Thoracic aorta (tissue), 2 donors: ENCODE measurements around the gene AMT. TPM values are rescaled to one million over a fixed set of nuclear protein-coding genes. Genes with fewer than 3 reads are reported as not detected.

Experiments used
- ATAC-seq: fragments of 150-250 bp; one replicate; pipeline ENCODE4 v1.8.0; 2017; ENCODE audit warnings: low read depth; ENCODE audit not compliant: insufficient number of reproducible peaks, low FRiP score
- DNase-seq: peaks from one replicate; pipeline ENCODE4 v3.0.0-alpha.2; 2020; ENCODE audit warnings: low spot score
- H3K27ac ChIP-seq, 2 donors: fragments of 200-600 bp; sonication (generic); 1 replicate in 1 of 2; 2 replicates in 1 of 2; pipeline ENCODE4 v1.5.1; 2016; ENCODE audit warnings: mild to moderate bottlenecking in 2 of 2, moderate library complexity in 2 of 2
- H3K27me3 ChIP-seq: fragments of 200-600 bp; sonication (generic); replicated peaks from 2 replicates; pipeline ENCODE4 v1.6.0; 2016; ENCODE audit warnings: mild to moderate bottlenecking; ENCODE audit not compliant: insufficient read depth
- H3K36me3 ChIP-seq: fragments of 200-600 bp; sonication (generic); one replicate; pipeline ENCODE4 v1.5.1; 2016
- H3K4me1 ChIP-seq, 2 donors: fragments of 200-600 bp; sonication (generic); 1 replicate in 1 of 2; 2 replicates in 1 of 2; pipeline versions ENCODE4 v1.5.1 to v1.6.0; 2016; ENCODE audit warnings: low read depth in 2 of 2, mild to moderate bottlenecking in 1 of 2; ENCODE audit not compliant: control insufficient read depth in 1 of 2
- H3K4me3 ChIP-seq: fragments of 200-600 bp; sonication (generic); 2 replicates; pipeline ENCODE4 v1.5.1; 2016; ENCODE audit warnings: mild to moderate bottlenecking
- H3K9me3 ChIP-seq: fragments of 200-600 bp; sonication (generic); 2 replicates; pipeline ENCODE4 v1.5.1; 2016
- total RNA-seq, 2 donors: library from RNA; depleted of rRNA; stranded (reverse); fragments of >200 nt; gene quantifications; one replicate each; pipeline versions ENCODE4 v1.1.0 to v1.2.3, GENCODE V29; 2016
- TF ChIP-seq, protein P1 (sequence below): fragments of 200-600 bp; sonication (generic); IDR thresholded peaks from one replicate; pipeline ENCODE4 v1.5.1; 2019; ENCODE audit warnings: antibody characterized with exemption

The AMT gene
- total RNA-seq, 2 donors from 2014 or later: 7.0 to 7.2 TPM

- Histone ChIP-seq H3K9me3 (no peaks in the 10 kb centered on the region), H3K27ac (peak overlapping the region in 1 of 2 donors; percentile 7), H3K27me3 (no peaks in the 10 kb centered on the region), H3K36me3 (peaks cover 44% of the 10 kb centered on the region), H3K4me3 (no peak overlapping the region), H3K4me1 (peaks cover 2 to 8% of the 10 kb centered on the region in 2 donors)
- ATAC-seq (no peak), DNase-seq (no peak)
- TF ChIP-seq, protein P1, sequence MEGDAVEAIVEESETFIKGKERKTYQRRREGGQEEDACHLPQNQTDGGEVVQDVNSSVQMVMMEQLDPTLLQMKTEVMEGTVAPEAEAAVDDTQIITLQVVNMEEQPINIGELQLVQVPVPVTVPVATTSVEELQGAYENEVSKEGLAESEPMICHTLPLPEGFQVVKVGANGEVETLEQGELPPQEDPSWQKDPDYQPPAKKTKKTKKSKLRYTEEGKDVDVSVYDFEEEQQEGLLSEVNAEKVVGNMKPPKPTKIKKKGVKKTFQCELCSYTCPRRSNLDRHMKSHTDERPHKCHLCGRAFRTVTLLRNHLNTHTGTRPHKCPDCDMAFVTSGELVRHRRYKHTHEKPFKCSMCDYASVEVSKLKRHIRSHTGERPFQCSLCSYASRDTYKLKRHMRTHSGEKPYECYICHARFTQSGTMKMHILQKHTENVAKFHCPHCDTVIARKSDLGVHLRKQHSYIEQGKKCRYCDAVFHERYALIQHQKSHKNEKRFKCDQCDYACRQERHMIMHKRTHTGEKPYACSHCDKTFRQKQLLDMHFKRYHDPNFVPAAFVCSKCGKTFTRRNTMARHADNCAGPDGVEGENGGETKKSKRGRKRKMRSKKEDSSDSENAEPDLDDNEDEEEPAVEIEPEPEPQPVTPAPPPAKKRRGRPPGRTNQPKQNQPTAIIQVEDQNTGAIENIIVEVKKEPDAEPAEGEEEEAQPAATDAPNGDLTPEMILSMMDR: no peak
Measured at GRCh38 chr3:49371946-49372345, 50.3 kb downstream of the AMT start.

GRCh38 chr3:49370585-49371290 lies 51.5 kb downstream of the AMT start:
- TF ChIP-seq, protein P1: no peak
- no peak overlapping the region for H3K4me3 ChIP-seq
- no peaks in the 10 kb centered on the region for H3K27me3 ChIP-seq
- H3K27ac ChIP-seq: no peak overlapping the region
- H3K4me1 ChIP-seq: peaks cover 0 to 6% of the 10 kb centered on the region in 2 donors
- no peak for ATAC-seq
- no peak for DNase-seq
- H3K9me3 ChIP-seq: no peaks in the 10 kb centered on the region
- peaks cover 55% of the 10 kb centered on the region for H3K36me3 ChIP-seq

Other genes with a start within 250 kb of the AMT start
- 10 to 100 TPM in 1 of 2 donors, 1 to 10 TPM in 1; 5.4 to 15.0 TPM for gene C3orf62, start 145.2 kb downstream of the AMT start, total RNA-seq
- 10 to 100 TPM; 41.2 to 74.1 TPM for gene USP4, start 82.4 kb downstream of the AMT start, total RNA-seq
- gene GPX1, start 64.1 kb downstream of the AMT start, total RNA-seq: 100 to 1,000 TPM; 187 to 319 TPM
- 100 to 1,000 TPM; 524 to 630 TPM for gene RHOA, start 10.5 kb downstream of the AMT start, total RNA-seq
- 10 to 100 TPM; 25.7 to 32.4 TPM for gene TCTA, start 10.1 kb downstream of the AMT start, total RNA-seq
- 10 to 100 TPM in 1 of 2 donors, 1 to 10 TPM in 1; 9.8 to 13.5 TPM for gene NICN1, start 6.9 kb upstream of the AMT start, total RNA-seq
- gene DAG1, start 47.8 kb upstream of the AMT start, total RNA-seq: 100 to 1,000 TPM in 1 of 2 donors, 10 to 100 TPM in 1; 71.9 to 171 TPM
- under 1 TPM; 0.27 to 0.35 TPM for gene BSN, start 132.0 kb upstream of the AMT start, total RNA-seq